HG03025 (cell line): ENCODE data around the gene NLE1.
"Not testable (repeated sequence)": the region's sequence is repeated elsewhere in the genome, so short reads cannot be mapped to it uniquely, and the experiment has no call there.

Experiments
- ATAC-seq: cut with Tn5 transposase; IDR thresholded peaks from one replicate; pipeline ENCODE4 v1.9.1; 2021; ENCODE audit warnings: mild to moderate bottlenecking, moderate library complexity; ENCODE audit not compliant: unreplicated experiment, low FRiP score

The NLE1 gene

DNA sequence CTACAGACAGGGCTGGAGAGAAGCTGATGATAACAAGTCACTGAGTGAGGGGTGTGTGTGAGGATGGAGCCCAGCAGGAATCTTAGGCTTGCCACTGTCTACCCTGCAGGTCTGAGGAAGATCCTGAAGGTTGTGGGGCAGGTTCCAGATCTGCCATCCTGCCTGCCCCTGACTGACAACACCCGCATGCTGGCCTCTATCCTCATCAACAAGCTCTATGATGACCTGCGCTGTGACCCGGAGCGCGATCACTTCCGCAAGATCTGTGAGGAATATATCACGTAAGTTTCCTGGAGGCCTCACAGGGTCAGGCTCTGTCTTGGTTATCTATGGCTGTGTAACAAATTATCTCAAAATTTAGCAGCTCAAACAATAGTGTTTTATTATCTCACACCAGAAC, 21.8 kb upstream of the NLE1 start:
- ATAC-seq = no peak

DNA sequence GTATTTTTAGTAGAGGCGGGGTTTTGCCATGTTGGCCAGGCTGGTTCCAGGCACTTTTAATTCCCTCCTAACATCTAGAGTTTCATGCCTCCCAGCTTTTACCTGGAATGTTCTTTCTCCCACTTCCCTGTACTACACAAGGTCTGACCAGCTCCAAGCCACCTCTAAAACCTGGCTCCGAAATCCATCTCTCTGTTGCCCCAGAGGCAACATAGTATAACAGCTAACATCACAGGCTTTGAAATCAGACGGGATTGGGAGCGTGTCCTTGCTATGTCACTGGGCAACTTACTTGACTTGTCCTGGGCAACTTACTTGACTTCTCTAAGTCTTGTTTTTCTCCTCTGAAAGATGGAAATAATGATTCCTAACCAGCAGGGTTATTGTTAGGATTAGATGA, 20.7 kb upstream of the NLE1 start:
- no peak for ATAC-seq

DNA sequence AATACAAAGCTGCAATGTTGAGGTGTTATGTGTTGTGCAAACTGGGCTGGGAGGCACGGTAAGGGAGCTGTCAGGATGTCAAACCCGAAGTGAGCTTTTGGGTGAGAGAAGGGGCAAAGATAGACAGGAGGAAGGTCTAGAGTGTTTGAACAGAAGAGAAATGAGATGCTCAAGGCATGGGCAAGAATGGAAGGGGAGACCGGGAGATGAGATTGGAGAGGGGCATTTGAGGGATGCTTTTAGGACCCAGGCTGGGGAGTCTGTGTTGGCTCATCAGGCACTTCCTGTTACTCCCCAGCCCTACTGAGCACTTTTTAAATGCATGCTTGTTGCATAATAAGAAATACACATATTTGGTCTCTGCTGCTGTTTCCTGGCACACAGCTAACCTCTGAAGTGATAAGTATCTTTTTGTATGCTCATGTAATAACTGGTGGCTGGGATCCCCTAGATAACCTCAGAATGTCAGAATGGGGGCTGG, 19.2 kb upstream of the NLE1 start:
- ATAC-seq = no peak

DNA sequence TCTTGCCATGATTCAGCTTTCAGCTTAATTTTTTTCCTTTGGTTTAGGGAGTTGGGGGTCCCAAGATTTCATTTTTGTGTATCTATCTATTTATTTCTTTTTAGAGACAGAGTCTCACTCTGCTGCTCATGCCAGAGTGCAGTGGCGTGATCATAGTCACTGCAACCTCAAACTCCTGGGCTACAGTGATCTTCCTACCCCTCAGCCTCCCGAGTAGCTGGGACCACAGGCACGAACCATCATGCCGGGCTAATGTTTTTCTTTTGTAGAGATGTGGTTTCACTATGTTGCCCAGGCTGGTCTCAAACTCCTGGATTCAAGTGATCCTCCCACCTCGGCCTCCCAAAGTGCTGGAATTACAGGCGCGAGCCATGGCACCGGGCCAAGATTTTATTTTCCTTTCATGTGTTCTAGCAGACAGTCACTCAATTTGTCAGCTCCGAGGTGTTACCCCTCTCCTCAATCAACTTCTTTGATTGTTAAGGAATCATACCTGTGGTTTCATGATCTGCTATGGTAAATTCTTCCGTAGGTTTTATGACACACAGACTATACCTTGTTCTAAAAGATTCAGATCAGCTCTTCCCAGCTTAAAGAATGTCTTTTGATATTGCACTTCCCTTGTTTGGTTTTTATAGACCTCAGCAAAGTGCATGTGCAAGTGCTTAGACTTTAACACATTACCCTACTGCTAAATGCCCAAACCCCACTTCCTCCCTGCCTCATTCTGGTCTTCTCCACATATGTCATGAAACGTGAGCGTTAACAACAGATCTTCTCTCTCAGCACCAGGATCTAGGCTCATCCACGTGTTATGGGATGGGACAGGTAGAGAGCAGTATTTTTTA, 18.5 kb upstream of the NLE1 start:
- ATAC-seq = no peak

DNA sequence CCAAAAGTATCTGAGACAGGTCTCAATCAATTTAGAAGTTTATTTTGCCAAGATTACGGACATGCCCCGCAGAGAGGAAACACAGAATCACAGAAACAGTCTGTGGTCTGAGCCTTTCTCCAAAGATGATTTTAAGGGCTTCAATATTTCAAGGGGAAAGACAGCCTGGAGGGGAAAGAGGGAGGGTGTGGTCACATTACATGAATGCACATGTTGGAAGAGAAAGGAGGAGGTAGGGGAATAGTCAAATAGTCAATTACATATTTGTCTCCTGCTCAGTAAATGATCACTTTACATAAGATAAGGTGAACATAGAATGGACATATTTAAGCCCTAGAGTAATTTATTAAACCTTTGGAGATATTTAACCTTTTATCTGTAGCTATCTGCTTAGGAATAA, 17.8 kb upstream of the NLE1 start:
- ATAC-seq = no peak

DNA sequence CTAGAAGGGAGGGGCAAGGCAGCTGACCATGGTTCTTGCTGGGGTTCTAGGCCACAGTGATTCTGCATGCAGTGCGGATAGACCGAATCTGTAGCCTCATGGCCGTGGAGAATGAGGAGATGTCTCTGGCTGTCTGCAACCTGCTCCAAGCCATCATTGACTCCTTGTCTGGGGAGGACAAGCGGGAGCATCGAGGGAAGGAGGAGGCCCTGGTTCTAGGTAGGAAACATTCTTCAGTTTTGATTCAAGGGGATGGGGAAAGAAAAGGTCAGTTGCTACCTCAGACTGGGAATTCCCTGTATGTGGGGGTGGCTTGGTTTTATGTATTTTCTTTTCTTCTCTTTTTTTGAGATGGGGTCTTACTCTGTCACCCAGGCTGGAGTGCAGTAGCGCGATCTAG, 13.1 kb upstream of the NLE1 start:
- ATAC-seq = no peak

DNA sequence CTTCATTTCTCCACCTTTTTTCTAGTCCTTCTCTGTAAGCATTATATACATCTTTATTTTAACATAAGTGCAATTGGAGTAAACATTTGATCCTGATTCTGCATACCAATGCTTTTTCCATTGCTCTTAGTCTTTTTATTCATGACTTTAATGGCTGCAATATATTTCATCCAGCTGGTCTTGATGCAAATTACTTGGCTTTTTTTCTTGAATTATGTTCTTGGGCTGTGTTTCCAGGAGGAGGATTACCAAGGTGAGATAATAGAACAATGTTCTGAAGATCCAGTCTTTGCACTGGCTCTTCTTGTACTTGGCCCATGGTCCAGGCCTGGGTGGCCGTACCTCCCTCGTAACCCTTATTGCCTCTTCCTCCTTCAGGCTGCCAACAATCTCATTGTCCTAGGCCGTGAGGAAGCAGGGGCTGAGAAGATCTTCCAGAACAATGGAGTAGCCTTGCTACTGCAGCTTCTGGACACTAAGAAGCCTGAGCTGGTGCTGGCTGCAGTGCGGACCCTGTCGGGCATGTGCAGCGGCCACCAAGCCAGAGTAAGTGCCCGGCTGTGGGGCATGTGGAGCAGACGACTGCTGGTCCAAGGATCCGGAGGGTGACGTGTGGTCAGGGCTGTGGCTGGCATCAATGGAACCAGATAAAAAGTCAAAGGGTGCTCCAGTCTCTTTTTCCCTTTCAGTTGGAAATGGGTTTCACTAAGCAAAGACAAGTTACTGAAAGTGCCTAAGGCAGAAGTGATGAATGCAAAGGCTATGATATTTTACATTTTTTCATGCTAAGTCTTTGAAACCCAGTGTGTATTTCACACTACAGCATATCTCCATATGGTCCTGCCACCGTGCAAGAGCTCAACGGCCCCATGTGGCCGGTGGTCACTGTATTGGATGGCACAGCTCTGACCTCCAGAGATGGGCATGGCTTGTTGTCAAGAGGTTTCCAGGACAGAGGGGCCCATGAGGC, 12.4 kb upstream of the NLE1 start:
- ATAC-seq = no peak

DNA sequence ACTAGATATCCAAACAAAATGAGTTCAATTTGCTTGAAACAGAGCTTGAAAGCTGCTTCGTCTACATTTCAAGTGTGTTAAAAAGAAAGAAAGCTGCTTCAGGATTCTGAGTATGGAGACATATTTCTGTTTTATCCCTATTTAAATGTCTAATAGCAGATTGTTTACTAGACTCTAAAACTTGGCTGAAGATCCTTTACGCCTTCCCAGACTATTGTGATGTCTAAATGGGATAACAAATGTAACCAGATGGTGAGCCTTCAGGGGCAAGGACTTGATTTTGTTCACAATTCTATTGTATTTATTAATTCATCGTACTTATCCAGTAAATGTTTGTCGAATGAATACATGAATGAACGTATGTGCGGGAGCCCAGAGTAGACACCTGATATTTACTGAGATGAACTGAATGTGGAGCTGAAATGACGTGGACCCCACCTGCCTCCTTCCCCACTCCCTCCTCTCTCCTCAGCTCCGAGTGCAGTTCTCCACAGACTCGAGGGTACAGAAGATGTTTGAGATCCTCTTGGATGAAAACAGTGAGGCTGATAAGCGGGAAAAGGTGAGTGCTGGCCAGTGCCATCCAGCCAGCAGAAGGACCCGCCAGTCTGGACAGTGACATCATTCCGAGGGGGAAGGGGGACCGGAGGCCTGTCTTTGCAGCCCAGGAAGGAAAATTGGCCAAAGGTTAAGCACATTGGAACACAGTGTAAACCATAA, 10.5 kb upstream of the NLE1 start:
- ATAC-seq = no peak

DNA sequence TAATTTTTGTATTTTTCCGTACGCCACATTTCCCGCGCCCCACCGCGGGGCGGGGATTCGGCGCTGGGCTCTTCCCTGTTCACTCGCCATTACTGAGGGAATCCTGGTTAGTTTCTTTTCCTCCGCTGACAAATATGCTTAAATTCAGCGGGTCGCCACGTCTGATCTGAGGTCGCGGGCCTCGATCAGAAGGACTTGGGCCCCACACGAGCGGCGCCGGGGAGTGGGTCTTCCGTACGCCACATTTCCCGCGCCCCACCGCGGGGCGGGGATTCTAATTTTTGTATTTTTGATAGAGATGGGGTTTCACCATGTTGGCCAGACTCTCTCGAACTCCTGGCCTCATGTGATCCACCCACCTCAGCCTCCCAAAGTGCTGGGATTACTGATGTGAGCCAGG, 9.0 kb upstream of the NLE1 start:
- ATAC-seq = not testable (repeated sequence)

DNA sequence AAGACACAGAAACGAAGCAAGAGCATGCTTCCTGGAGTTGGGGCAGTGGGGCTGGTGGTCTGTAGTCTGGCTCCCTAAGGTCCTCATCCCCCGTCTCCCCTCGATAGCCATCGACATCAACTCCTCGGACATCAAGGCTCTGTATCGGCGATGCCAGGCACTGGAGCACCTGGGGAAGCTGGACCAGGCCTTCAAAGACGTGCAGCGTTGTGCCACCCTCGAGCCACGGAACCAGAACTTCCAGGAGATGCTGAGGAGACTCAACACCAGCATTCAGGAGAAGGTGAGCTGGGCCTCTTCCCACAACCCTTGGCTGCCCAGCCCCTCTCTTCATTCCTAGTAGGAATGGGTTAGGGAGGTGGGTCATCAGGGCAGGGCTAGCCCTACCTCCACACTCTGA, 7.8 kb upstream of the NLE1 start:
- no peak for ATAC-seq

DNA sequence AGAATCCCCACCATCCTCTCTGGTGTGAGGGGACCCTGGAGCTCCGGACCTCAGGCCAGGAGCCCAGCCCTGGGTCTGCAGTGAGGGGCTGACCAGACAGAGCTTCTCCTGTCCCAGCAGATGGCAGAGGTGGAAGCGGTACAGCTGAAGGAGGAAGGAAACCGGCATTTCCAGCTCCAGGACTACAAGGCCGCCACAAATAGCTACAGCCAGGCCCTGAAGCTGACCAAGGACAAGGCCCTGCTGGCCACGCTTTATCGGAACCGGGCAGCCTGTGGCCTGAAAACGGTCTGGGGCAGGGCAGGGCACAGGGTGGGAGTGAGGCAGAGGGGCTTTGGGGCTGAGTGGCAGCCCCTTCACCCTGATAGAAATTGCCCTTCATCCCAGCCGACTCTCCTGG, 6.0 kb upstream of the NLE1 start:
- no peak for ATAC-seq

DNA sequence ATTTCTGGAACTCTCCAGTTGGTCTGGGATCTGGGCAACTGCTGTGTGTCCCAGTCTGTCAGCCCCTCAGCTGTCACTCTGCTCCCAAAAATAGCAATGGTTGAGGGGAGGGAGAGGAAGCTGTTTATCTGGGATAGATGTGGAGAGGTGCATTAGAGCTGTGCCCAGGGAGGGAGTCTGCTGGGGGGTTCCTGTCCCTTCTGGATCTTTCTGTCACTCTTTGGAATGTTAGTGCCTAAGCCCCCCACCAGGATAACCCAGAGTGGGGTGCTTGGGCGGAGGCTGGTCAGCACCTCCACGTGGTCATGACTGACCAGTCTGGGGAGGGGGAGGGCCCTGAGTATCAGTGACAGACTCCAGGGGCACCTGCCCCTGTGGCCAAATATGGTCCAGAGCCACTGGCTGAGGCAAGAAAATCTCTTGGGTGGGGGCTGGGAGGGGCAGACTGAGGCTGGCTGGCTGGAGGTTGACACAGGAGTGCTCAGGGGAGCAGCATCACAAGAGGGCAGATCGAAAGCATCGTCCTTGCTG, 5.3 kb upstream of the NLE1 start, which contains the start of gene UNC45B:
TSS of gene UNC45B (plus strand) at position 443 of the 531 bp plus-strand sequence. CDS start 447 bp downstream, outside the sequence.
- no peak for ATAC-seq

DNA sequence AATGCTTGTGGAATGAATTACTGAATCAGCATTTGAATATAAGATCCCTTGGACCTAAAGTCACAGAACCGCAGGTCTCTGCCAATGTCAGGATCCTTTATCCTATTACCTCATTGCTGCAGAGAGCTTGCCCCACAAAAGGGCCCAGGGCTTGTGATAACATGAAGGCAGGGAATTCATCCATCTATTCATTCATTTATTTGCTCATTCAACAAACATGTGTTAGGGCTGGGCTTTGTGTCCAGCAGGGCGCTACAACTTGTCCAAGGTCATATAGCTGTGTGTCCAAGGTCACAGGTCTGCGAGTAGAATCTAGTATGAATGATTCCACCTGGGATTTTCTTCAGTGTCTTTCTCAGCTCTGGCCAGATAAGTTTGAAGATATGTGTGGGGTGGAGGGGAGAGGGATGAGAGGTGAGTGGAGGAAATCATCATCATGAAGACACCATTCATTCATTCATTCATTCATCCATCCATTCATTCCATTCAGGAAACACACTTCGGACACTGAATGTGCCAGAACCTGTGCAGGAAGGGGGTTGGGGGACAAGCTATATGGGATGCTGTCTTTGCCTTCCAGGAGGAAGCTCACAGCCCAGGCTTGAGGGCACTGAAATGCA, 4.2 kb upstream of the NLE1 start:
- ATAC-seq = no peak

DNA sequence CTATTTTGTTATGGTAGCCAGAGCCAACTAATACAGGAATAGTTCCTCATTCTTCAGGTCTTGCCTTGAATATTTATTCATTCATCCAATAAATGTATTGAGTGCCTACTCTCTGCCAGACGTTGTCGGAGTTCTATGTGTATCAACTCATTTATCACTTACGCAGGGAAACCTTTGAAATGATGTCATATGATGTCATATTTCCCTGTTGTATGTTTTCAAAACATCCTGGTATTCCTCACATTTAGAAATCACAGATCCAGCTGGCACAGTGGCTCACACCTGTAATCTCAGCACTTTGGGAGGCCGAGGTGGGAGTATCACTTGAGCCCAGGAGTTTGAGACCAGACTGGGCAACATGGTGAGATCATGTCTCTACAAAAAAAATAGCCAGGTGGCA, 2.7 kb upstream of the NLE1 start:
- no peak for ATAC-seq

DNA sequence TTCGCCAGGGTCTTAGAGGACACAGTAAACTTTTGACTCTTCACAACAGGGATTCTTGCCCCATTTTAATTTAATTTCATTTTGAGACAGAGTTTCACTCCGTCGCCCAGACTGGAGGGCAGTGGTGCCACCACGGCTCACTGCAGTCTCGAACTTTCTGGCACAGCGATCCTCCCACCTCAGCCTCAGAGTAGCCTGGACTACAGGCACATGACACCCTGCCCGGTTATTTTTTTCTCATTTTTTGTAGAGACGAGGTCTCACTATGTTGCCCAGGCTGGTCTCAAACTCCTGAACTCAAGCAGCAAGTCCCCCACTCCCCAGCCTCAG, 329 bp upstream of the NLE1 start:
- ATAC-seq = no peak

DNA sequence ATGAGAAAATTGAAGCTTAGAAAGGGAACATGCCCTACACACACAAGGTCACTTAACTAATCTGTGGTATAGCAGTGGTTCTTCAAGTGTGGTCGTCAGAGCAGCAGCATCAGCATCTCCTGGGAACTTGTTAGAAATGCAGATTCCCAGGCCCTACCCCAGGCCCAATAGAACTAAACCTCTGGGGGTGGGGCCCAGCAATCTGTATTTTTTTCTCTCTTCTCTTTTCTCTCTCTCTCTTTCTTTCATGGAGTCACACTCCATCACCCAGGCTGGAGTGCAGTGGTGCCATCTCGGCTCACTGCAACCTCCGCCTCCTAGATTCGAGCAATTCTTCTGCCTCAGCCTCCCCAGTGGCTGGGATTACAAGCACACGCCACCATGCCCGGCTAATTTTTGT, 3.9 kb downstream of the NLE1 start:
- ATAC-seq = no peak

DNA sequence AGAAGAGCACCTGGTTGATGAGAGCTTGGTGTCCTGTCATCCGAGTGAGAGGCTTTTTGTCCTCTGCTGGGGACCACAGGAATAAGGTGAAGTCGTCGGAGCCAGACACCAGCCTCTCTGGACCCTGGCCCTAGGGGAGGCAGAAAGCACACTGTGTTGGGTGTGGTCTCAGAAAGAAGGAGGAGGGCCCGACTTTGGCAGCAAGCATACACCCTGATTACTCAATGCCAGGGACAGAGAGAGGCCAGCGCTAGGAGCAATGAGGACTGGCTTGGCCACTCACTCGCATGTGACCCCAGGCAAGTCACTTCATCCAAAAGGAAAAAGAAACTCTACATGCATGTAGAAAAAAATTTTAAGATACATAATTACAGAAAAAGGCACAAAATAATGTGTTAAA, 6.8 kb downstream of the NLE1 start:
- no peak for ATAC-seq

DNA sequence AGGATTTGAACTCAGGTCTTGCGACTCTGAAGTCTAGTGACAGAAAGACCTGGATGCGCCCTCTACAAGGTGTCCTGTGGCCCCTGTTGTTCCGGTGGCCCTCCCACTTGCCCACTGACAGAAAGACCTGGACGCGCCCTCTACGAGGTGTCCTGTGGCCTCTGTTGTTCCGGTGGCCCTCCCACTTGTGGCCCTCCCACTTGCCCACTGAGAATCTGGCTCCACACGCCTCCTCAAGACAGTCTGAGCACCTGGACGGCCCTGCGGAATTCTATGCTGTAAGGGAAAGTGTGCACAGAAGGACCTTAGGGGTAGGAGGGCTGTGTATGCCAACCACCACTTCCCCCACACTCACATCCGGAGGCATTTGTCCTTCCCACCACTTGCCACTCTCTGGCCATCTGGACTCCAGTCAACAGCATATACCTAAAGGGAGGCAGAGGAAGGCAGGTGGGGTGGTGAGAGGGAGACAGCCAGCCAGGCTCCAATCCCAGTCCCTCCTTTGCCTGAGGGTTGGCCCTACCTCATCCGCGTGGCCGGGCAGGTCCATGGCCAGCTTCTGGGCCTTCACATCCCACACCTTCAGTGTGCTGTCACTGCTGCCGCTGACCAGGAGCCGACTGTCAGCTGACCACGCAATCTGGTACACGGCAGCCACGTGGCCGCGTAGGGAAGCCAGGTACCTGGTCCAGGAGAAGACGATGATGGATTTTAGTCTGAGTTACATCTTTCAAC, 9.1 kb downstream of the NLE1 start:
- no peak for ATAC-seq

DNA sequence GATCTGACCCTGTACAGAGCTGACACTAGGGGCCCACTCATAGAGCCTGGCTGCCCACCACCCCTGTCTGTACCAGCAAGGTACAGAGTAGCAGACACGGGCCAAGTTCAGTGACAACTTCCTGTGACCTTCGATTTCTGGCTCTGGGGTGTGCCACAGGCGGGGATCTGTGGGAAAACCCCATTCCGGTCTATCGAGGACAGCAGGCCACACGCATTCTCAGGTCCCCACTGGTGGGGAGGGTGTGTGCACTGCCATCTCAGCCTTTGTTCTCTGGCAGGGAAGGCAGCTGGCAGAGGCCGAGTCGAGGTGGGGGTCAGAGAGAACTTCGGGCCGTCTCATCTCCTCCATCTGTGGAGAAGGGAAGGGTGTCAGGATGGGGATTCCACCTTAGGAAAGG, 10.0 kb downstream of the NLE1 start:
- no peak for ATAC-seq
